A549 (cell line): ENCODE results near the gene CKS2. TPM values are rescaled to one million over a fixed set of nuclear protein-coding genes. Genes with fewer than 3 reads are reported as not detected.
A peak's percentile ranks its signal among the peaks of the same experiment; 100 is the strongest.

Experiments used
- ATAC-seq, 2 experiments: fragments of 200-7000 bp in 1 of 2; fragments of >200 bp in 1 of 2; cut with Nextera tagmentation in 1 of 2; cut with Tn5 transposase in 1 of 2; 3 replicates each; pipeline versions ENCODE4 v1.8.0 to v1.9.1; 2018 to 2020; ENCODE audit warnings: mild to moderate bottlenecking in 1 of 2, moderate library complexity in 1 of 2
- CTCF ChIA-PET: fragments of 300-600 bp; sonication (Branson Sonifier 250); formaldehyde crosslinking; extraction: SDS; loops from one replicate; lab custom pipeline; 2021; ENCODE audit warnings: antibody characterized with exemption, inconsistent platforms; lab: Yijun Ruan, JAX
- POLR2A ChIA-PET: fragments of 350-600 bp; formaldehyde crosslinking; extraction: SDS; loops from one replicate; lab custom pipeline; 2021; ENCODE audit warnings: antibody characterized with exemption, inconsistent platforms; lab: Yijun Ruan, JAX
- DNase-seq, 2 experiments: peaks; one replicate each; pipeline versions ENCODE4 v3.0.0 to v3.0.0-alpha.2; 2011 to 2016; ENCODE audit warnings: low read depth in 1 of 2, low spot score in 1 of 2
- FAIRE-seq: peaks from 2 replicates; lab custom pipeline; 2011; peaks lifted over from hg19 to GRCh38; lab: Jason Lieb, UNC
- H3K27ac ChIP-seq, 2 experiments: fragments of >200 bp; sonication (Bioruptor Twin); formaldehyde crosslinking; 3 replicates each; pipeline ENCODE4 v1.5.1; 2016 to 2017
- H3K4me1 ChIP-seq: fragments of >200 bp; sonication (Bioruptor Twin); formaldehyde crosslinking; 3 replicates; pipeline ENCODE4 v1.6.1; 2016
- H3K4me2 ChIP-seq: fragments of >200 bp; sonication (Bioruptor Twin); formaldehyde crosslinking; 3 replicates; pipeline ENCODE4 v1.6.1; 2016
- H3K4me3 ChIP-seq: fragments of >200 bp; sonication (Bioruptor Twin); formaldehyde crosslinking; 3 replicates; pipeline ENCODE4 v1.5.1; 2016
- H3K9me3 ChIP-seq: fragments of >200 bp; sonication (Bioruptor Twin); formaldehyde crosslinking; 3 replicates; pipeline ENCODE4 v1.6.1; 2016
- BCL3 ChIP-seq: fragments of >200 bp; sonication (Bioruptor Twin); formaldehyde crosslinking; IDR thresholded peaks from 3 replicates; pipeline ENCODE4 v1.6.1; 2016
- BHLHE40 ChIP-seq: IDR thresholded peaks from 2 replicates; pipeline ENCODE4 v1.6.1; 2012; ENCODE audit warnings: low read depth, low read length, inconsistent platforms
- CBX2 ChIP-seq: fragments of 200-600 bp; sonication (generic); IDR thresholded peaks from 2 replicates; pipeline ENCODE4 v1.6.1; 2016; ENCODE audit warnings: low read depth, mild to moderate bottlenecking, borderline replicate concordance
- CBX8 ChIP-seq: fragments of 200-600 bp; sonication (generic); IDR thresholded peaks from 2 replicates; pipeline ENCODE4 v1.6.1; 2016
- EHF ChIP-seq: fragments of 250-450 bp; sonication (Bioruptor Pico); IDR thresholded peaks from 2 replicates; pipeline ENCODE4 v1.5.0; 2020; ENCODE audit warnings: mild to moderate bottlenecking
- EHMT2 ChIP-seq: fragments of 200-600 bp; sonication (generic); IDR thresholded peaks from 2 replicates; pipeline ENCODE4 v1.6.1; 2016; ENCODE audit warnings: antibody characterized with exemption, low read depth, mild to moderate bottlenecking, moderate library complexity
- EP300 ChIP-seq, 2 experiments: fragments of >200 bp; sonication (Bioruptor Twin); formaldehyde crosslinking; IDR thresholded peaks; 2 replicates in 1 of 2; 3 replicates in 1 of 2; pipeline ENCODE4 v1.6.1; 2016 to 2017
- FOXS1 ChIP-seq: fragments of 250-450 bp; sonication (Bioruptor Pico); IDR thresholded peaks from 2 replicates; pipeline ENCODE4 v1.5.0; 2020; ENCODE audit warnings: mild to moderate bottlenecking, moderate library complexity
- GATA3 ChIP-seq: IDR thresholded peaks from 2 replicates; pipeline ENCODE4 v1.6.1; 2012; ENCODE audit warnings: borderline replicate concordance
- HDAC2 ChIP-seq: fragments of 200-600 bp; sonication (generic); IDR thresholded peaks from 2 replicates; pipeline ENCODE4 v1.6.1; 2016
- HMGXB4 ChIP-seq: fragments of 250-450 bp; sonication (Bioruptor Pico); IDR thresholded peaks from 2 replicates; pipeline ENCODE4 v1.5.0; 2021; ENCODE audit warnings: mild to moderate bottlenecking, moderate library complexity, borderline replicate concordance
- HOXB13 ChIP-seq: fragments of 250-450 bp; sonication (Bioruptor Pico); IDR thresholded peaks from 2 replicates; pipeline ENCODE4 v1.5.0; 2020; ENCODE audit warnings: low read depth, mild to moderate bottlenecking, moderate library complexity
- JUN ChIP-seq, 2 experiments: fragments of >200 bp; sonication (Bioruptor Twin); formaldehyde crosslinking; IDR thresholded peaks; 2 replicates in 1 of 2; 3 replicates in 1 of 2; pipeline ENCODE4 v1.6.1; 2016 to 2017
- JUNB ChIP-seq: fragments of >200 bp; sonication (Bioruptor Twin); formaldehyde crosslinking; IDR thresholded peaks from 2 replicates; pipeline ENCODE4 v1.6.1; 2016
- KDM5A ChIP-seq: fragments of 200-600 bp; sonication (generic); IDR thresholded peaks from 2 replicates; pipeline ENCODE4 v1.6.1; 2016; ENCODE audit warnings: antibody characterized with exemption, mild to moderate bottlenecking
- MAFK ChIP-seq: fragments of 450-650 bp; IDR thresholded peaks from 2 replicates; pipeline ENCODE4 v1.6.1; 2014; ENCODE audit not compliant: partially characterized antibody
- MAX ChIP-seq: IDR thresholded peaks from 2 replicates; pipeline ENCODE4 v1.6.1; 2012
- MAZ ChIP-seq: fragments of 150-350 bp; IDR thresholded peaks from 2 replicates; pipeline ENCODE4 v1.6.1; 2014; ENCODE audit warnings: antibody characterized with exemption, low read depth, low read length, borderline replicate concordance
- NR3C1 ChIP-seq: fragments of >200 bp; sonication (Bioruptor Twin); formaldehyde crosslinking; IDR thresholded peaks from 3 replicates; pipeline ENCODE4 v1.6.1; 2017
- RAD21 ChIP-seq, 2 experiments: fragments of >200 bp in 1 of 2; sonication (Bioruptor Twin) in 1 of 2; formaldehyde crosslinking in 1 of 2; IDR thresholded peaks in 1 of 2; conservative IDR thresholded peaks in 1 of 2; 2 replicates in 1 of 2; 3 replicates in 1 of 2; pipeline ENCODE4 v1.6.1; 2012 to 2018; ENCODE audit warnings: inconsistent platforms in 1 of 2
- RCOR1 ChIP-seq: fragments of 150-350 bp; IDR thresholded peaks from 2 replicates; pipeline ENCODE4 v1.6.1; 2014; ENCODE audit warnings: antibody characterized with exemption, low read length, low read depth
- RFX5 ChIP-seq: fragments of 450-650 bp; IDR thresholded peaks from 2 replicates; pipeline ENCODE4 v1.7.1; 2014; ENCODE audit warnings: antibody characterized with exemption, mild to moderate bottlenecking, moderate library complexity
- SMC3 ChIP-seq: fragments of >200 bp; sonication (Bioruptor Twin); formaldehyde crosslinking; IDR thresholded peaks from 3 replicates; pipeline ENCODE4 v1.6.1; 2018; ENCODE audit warnings: inconsistent platforms
- SREBF2 ChIP-seq: fragments of 450-650 bp; IDR thresholded peaks from 2 replicates; pipeline ENCODE4 v1.6.1; 2014; ENCODE audit warnings: mild to moderate bottlenecking, moderate library complexity
- TP53 ChIP-seq: fragments of 250-450 bp; sonication (Bioruptor Pico); IDR thresholded peaks from 2 replicates; pipeline ENCODE4 v1.5.0; 2021; ENCODE audit warnings: mild to moderate bottlenecking, moderate library complexity
- ZFP36 ChIP-seq: fragments of 450-650 bp; IDR thresholded peaks from 2 replicates; pipeline ENCODE4 v1.6.1; 2014; ENCODE audit warnings: borderline replicate concordance; ENCODE audit not compliant: partially characterized antibody
- WGBS: methylation state at CpG from one replicate; pipeline ENCODE4 v1.1.6; 2017; ENCODE audit errors: missing lambda C conversion rate; 5-methylcytosine and 5-hydroxymethylcytosine counted together
- polyA plus RNA-seq, 4 experiments: library from polyadenylated mRNA; depleted of rRNA in 3 of 4; stranded (reverse); fragments of >200 nt; fragmentation: RNase III in 1 of 4; extraction: RNeasy Plus Mini Kit Qiagen cat#74134 plus additional on column Dnase treatment in 1 of 4; gene quantifications; 2 replicates in 3 of 4; 3 replicates in 1 of 4; pipeline ENCODE4 v1.2.3, GENCODE V29; 2011 to 2017

The CKS2 gene
- polyA plus RNA-seq, 2 of the 4 experiments (the other 2 are of a cell fraction), result 515 to 576 TPM

DNA sequence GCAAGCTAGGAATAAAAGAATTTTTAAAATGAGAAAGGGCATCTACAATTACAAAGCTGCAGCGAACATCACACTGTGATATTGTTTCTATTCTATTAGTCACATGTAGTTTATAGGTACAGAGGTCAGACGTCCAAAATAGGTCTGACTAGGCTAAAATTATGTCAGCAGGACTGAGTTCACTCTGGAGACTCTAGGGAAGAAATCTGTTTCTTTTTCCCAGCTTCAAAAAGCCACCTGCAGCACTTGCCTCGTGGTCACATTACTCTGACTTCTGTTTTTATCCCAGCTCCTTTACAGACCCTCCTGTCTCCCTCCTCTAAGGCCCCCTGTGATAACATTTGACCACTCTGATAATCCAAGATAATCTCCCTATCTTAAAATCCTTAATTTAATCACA lies 5.1 kb upstream of the CKS2 start:
- CTCF ChIA-PET, result no interaction called here
- no peaks in the 10 kb centered on the region for H3K9me3 ChIP-seq
- no peak for ATAC-seq
- 47% methylated on average over 3 of the region's 3 CpGs for WGBS
- FAIRE-seq, result no peak
- no peak overlapping the region for H3K4me2 ChIP-seq
- H3K27ac ChIP-seq, result no peak overlapping the region
- TF ChIP-seq HOXB13 (no peak), HDAC2 (no peak), GATA3 (no peak), SREBF2 (no peak), RCOR1 (no peak), JUN (IDR thresholded peaks at IDR 0.05) (no peak)
- no peak for DNase-seq
- peaks cover 7% of the 10 kb centered on the region; the same call in 2 of the 3 replicates for H3K4me1 ChIP-seq
- H3K4me3 ChIP-seq, result no peak overlapping the region
- POLR2A ChIA-PET, result interaction anchor here (0.9 kb wide), 1 partner anchor 13 kb away, joined by 3 read pairs; the partner anchor contains the start of gene SECISBP2

- ChIA-PET CTCF (interaction anchor here (1.4 kb wide), 1 partner anchor 10 kb away, joined by 5 read pairs; the partner anchor contains the start of gene SECISBP2), POLR2A (no interaction called here)
- no peak for TF ChIP-seq SMC3
- no peak for TF ChIP-seq HOXB13
- TF ChIP-seq CBX8, result no peak
- TF ChIP-seq MAZ, result no peak
- no peak for TF ChIP-seq RFX5
- no peak for TF ChIP-seq MAX
- TF ChIP-seq JUNB, result no peak
- no peak for TF ChIP-seq BHLHE40
- TF ChIP-seq NR3C1, result no peak
- TF ChIP-seq EP300 (IDR thresholded peaks at IDR 0.05), result no peak
- no peak for TF ChIP-seq HMGXB4 (CRISPR knock-in tag)
- TF ChIP-seq KDM5A, result no peak
- 97% methylated on average over 6 of the region's 6 CpGs for WGBS
- DNase-seq (no peak), ATAC-seq (no peak), FAIRE-seq (no peak)
- Histone ChIP-seq H3K4me2 (peak overlapping the region; percentile 95), H3K9me3 (no peaks in the 10 kb centered on the region), H3K27ac (peak overlapping the region; percentile 99; a peak in 5 of 6 replicates), H3K4me1 (peaks cover 14% of the 10 kb centered on the region; the same call in 2 of the 3 replicates), H3K4me3 (no peak overlapping the region; the same call in 2 of the 3 replicates)
These were observed 1.8 kb upstream of the CKS2 start for GRCh38 chr9:89309166-89309565.

- Histone ChIP-seq H3K4me1 (peaks cover 20% of the 10 kb centered on the region), H3K27ac (peak overlapping the region; percentile 99), H3K4me2 (peak overlapping the region; percentile 95)
- no peak; a peak in 1 of 6 replicates for ATAC-seq
- 36% methylated on average over 12 of the region's 23 CpGs for WGBS
- ChIA-PET POLR2A (interaction anchor here (0.6 to 1.5 kb wide), 7 partner anchors 9 to 289 kb away, joined by 3 to 7 read pairs (median 4); partner anchors contain the start of gene SECISBP2), CTCF (interaction anchor here (0.7 to 1.4 kb wide), 2 partner anchors 9 to 31 kb away, joined by 3 to 5 read pairs; partner anchors contain the start of gene SECISBP2)
- FAIRE-seq, result no peak
- TF ChIP-seq CBX2, result no peak
- no peak for TF ChIP-seq ZFP36
- TF ChIP-seq TP53 (CRISPR knock-in tag), result no peak
- no peak for TF ChIP-seq RAD21 (conservative IDR thresholded peaks at IDR 0.05 in 1 of 2, IDR thresholded peaks at IDR 0.05 in 1 of 2)
- no peak for TF ChIP-seq MAZ
- no peak for TF ChIP-seq EHF (CRISPR knock-in tag)
- no peak for TF ChIP-seq MAX
- TF ChIP-seq JUN (IDR thresholded peaks at IDR 0.05), result no peak; a peak in 1 of 5 replicates
- no peak for TF ChIP-seq NR3C1
- TF ChIP-seq BCL3, result no peak
- no peak for TF ChIP-seq FOXS1 (CRISPR knock-in tag)
- TF ChIP-seq MAFK, result no peak
- TF ChIP-seq EHMT2, result no peak
- TF ChIP-seq, all 56 proteins: peak for 0
- DNase-seq, result no peak
- Histone ChIP-seq H3K4me3 (peak overlapping the region; percentile 90), H3K9me3 (no peaks in the 10 kb centered on the region)
These were observed 1.2 kb upstream of the CKS2 start for GRCh38 chr9:89309608-89310474.
